Mesendoderm (in vitro differentiated cells): ENCODE results near the gene SORD.
"Not testable (repeated sequence)": the region's sequence is repeated elsewhere in the genome, so short reads cannot be mapped to it uniquely, and the experiment has no call there.

Source experiments
- DNase-seq: peaks from one replicate; pipeline ENCODE4 v3.0.0; 2013
- H2AK5ac ChIP-seq: 2 replicates; pipeline ENCODE4 v1.6.1; 2013; ENCODE audit warnings: low read length, inconsistent platforms
- H2BK120ac ChIP-seq: 2 replicates; pipeline ENCODE4 v1.6.1; 2013; ENCODE audit warnings: low read depth, mild to moderate bottlenecking, low read length, moderate library complexity, mixed read lengths
- H2BK15ac ChIP-seq: replicated peaks from 2 replicates; pipeline ENCODE4 v1.6.1; 2013; ENCODE audit warnings: low read depth, mild to moderate bottlenecking, moderate library complexity
- H2BK5ac ChIP-seq: 2 replicates; pipeline ENCODE4 v1.6.1; 2013; ENCODE audit warnings: low read length, inconsistent platforms
- H3K18ac ChIP-seq: 2 replicates; pipeline ENCODE4 v1.6.1; 2013; ENCODE audit warnings: mild to moderate bottlenecking, low read length, mixed read lengths
- H3K23ac ChIP-seq: one replicate; pipeline ENCODE4 v1.6.1; 2013; ENCODE audit warnings: low read length
- H3K27ac ChIP-seq: 2 replicates; pipeline ENCODE4 v1.5.1; 2013; ENCODE audit warnings: low read depth, mild to moderate bottlenecking, inconsistent platforms, low read length, moderate library complexity
- H3K27me3 ChIP-seq: 2 replicates; pipeline ENCODE4 v1.6.1; 2013; ENCODE audit warnings: low read length, control low read depth, mild to moderate bottlenecking, inconsistent platforms; ENCODE audit not compliant: insufficient read depth, poor library complexity
- H3K36me3 ChIP-seq: 2 replicates; pipeline ENCODE4 v1.6.1; 2013; ENCODE audit warnings: low read length, inconsistent platforms; ENCODE audit not compliant: control insufficient read depth, insufficient read depth
- H3K4ac ChIP-seq: one replicate; pipeline ENCODE4 v1.6.1; 2013; ENCODE audit warnings: low read depth, mild to moderate bottlenecking, low read length, moderate library complexity
- H3K4me1 ChIP-seq: 2 replicates; pipeline ENCODE4 v1.6.1; 2013; ENCODE audit warnings: low read depth, low read length, inconsistent platforms; ENCODE audit not compliant: control insufficient read depth
- H3K4me2 ChIP-seq: 2 replicates; pipeline ENCODE4 v1.6.1; 2013; ENCODE audit warnings: low read length
- H3K4me3 ChIP-seq: 2 replicates; pipeline ENCODE4 v1.5.1; 2013; ENCODE audit warnings: mild to moderate bottlenecking, low read length
- H3K56ac ChIP-seq: one replicate; pipeline ENCODE4 v1.6.1; 2013; ENCODE audit warnings: low read length
- H3K79me1 ChIP-seq: 2 replicates; pipeline ENCODE4 v1.6.1; 2013; ENCODE audit warnings: low read length, inconsistent platforms
- H3K79me2 ChIP-seq: 2 replicates; pipeline ENCODE4 v1.6.1; 2013; ENCODE audit warnings: mild to moderate bottlenecking, low read length; ENCODE audit not compliant: control insufficient read depth, insufficient read depth
- H3K9ac ChIP-seq: 2 replicates; pipeline ENCODE4 v1.6.1; 2013; ENCODE audit warnings: low read length, inconsistent platforms
- H4K5ac ChIP-seq: one replicate; pipeline ENCODE4 v1.6.1; 2013; ENCODE audit warnings: low read length
- H4K8ac ChIP-seq: one replicate; pipeline ENCODE4 v1.6.1; 2013; ENCODE audit warnings: low read depth, mild to moderate bottlenecking, control low read depth, low read length, moderate library complexity
- WGBS: extraction: QIAGEN DNeasy Blood & Tissue Kit; methylation state at CpG from one replicate; pipeline ENCODE4 v1.1.7; 2013; ENCODE audit warnings: low lambda C conversion rate, missing lambda C conversion rate; ENCODE audit not compliant: insufficient coverage; ENCODE audit errors: extremely low coverage; 5-methylcytosine and 5-hydroxymethylcytosine counted together

The SORD gene

DNA sequence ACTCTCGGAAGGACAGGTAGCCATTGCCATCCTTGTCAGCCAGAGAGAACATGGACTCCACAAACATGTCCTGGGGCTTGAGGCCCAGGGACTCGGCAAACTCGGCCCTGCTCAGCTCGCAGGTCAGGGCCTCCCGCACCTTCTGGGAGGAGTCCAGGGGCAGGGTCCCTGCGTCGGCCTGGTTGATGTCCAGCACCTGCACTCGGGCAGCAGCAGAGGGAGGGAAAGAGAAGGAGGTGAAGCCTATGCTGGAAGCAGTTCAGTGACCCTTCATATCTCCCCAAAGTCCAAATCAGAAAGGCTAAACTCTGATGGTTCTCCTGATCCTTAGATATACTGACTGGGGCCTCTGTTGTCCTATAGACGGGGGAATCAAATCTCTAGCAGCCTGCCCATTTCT lies 81.2 kb downstream of the SORD start:
- not testable (repeated sequence) for H3K79me2 ChIP-seq, H3K79me1 ChIP-seq, H2BK15ac ChIP-seq, H2BK120ac ChIP-seq, DNase-seq, H3K27me3 ChIP-seq, H4K5ac ChIP-seq, H3K9ac ChIP-seq, H3K36me3 ChIP-seq, H3K4me1 ChIP-seq, H2BK5ac ChIP-seq, H3K18ac ChIP-seq, H4K8ac ChIP-seq, H3K23ac ChIP-seq, H3K4ac ChIP-seq, H2AK5ac ChIP-seq, H3K56ac ChIP-seq, H3K27ac ChIP-seq, H3K4me3 ChIP-seq, H3K4me2 ChIP-seq
- no CpG with 5 or more reads among the region's 9 CpGs for WGBS

DNA sequence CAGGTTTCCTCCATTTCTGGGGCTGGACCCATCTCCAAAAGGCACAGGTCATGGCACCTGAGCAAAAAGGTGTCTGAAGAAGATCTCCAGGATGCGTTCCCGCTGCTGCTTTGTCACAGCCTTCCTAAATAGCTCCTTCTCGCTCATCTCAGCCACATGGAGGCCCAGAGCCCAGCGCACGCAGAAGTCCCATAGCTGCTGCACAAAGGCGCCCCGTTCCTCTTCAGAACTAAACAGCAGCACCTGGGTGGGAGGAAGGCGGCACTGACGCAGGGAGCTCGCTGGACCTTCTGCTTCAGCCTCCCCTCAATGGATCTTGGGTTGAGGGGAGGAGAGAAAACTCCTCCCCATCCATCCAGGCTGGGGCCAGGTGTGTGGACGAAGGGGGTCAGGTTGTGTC lies 82.6 kb downstream of the SORD start:
- H3K56ac ChIP-seq = no peak overlapping the region
- peaks cover 12% of the 10 kb centered on the region for H3K27me3 ChIP-seq
- H3K18ac ChIP-seq = no peak overlapping the region

DNA sequence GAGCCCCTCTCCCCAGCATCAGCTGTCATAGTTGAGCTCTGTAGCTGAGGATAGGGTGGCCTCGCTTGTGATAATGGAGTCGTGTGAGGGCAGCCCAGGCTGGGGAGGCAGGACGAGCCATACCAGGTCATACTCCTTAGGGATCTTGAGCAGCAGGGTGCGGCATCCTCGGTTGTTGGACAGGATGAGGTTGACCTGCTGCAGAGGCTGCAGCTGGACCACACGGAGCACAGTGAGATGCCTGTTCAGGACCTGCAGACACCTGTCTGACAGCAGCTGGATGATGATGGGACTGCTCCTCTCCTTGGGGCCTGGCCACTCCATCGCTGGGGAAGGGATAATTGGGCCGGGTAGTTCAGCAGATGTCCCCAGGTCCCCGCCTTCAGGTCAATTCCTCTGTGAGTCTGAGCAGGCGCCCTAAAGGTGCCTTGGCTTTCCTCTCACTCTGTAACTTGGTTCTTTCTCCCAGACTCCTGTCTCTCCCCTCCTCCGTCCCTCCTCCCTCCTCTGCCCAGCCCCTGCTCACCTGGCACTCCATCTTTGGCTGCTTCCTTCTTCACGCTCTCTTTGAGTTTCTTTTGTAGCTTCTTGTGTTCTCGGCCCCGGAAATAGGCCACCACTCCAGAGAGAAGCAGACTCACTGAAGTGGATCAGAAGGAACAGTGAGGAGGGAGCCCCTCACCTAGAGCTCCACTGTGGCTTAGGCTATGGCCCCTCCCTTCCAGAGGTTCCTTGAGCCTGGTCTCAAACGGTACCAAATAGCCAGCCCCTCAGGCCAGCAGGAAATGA lies 83.2 kb downstream of the SORD start:
- no peak overlapping the region for H3K56ac ChIP-seq
- H3K9ac ChIP-seq = no peak overlapping the region
- no peak overlapping the region for H4K5ac ChIP-seq
- H4K8ac ChIP-seq = no peak overlapping the region
- no peak for DNase-seq
- no peak overlapping the region for H3K27ac ChIP-seq
- no peak overlapping the region for H3K4me2 ChIP-seq
- H2AK5ac ChIP-seq = no peak overlapping the region
- H3K79me1 ChIP-seq = no peaks in the 10 kb centered on the region
- H3K36me3 ChIP-seq = no peaks in the 10 kb centered on the region
- H3K27me3 ChIP-seq = peaks cover 13% of the 10 kb centered on the region
- H3K79me2 ChIP-seq = no peaks in the 10 kb centered on the region
- H2BK5ac ChIP-seq = no peak overlapping the region
- no CpG with 5 or more reads among the region's 15 CpGs for WGBS
- H3K18ac ChIP-seq = no peak overlapping the region
- no peak overlapping the region for H2BK120ac ChIP-seq
- no peaks in the 10 kb centered on the region for H3K4me1 ChIP-seq
- H3K4ac ChIP-seq = no peak overlapping the region
- H3K23ac ChIP-seq = no peak overlapping the region
- no peak overlapping the region for H2BK15ac ChIP-seq
- H3K4me3 ChIP-seq = no peak overlapping the region

More for the DNA sequence above, 82.6 kb downstream of the SORD start:
- H3K9ac ChIP-seq = no peak overlapping the region
- no peak overlapping the region for H2BK5ac ChIP-seq
- H3K4ac ChIP-seq = no peak overlapping the region
- no peaks in the 10 kb centered on the region for H3K79me2 ChIP-seq
- no peaks in the 10 kb centered on the region for H3K36me3 ChIP-seq
- H2BK15ac ChIP-seq = no peak overlapping the region
- H3K4me3 ChIP-seq = no peak overlapping the region
- no CpG with 5 or more reads among the region's 11 CpGs for WGBS
- H4K5ac ChIP-seq = no peak overlapping the region
- no peak overlapping the region for H2BK120ac ChIP-seq
- H2AK5ac ChIP-seq = no peak overlapping the region
- no peaks in the 10 kb centered on the region for H3K4me1 ChIP-seq
- H3K23ac ChIP-seq = no peak overlapping the region
- H3K79me1 ChIP-seq = no peaks in the 10 kb centered on the region
- no peak overlapping the region for H3K4me2 ChIP-seq
- H4K8ac ChIP-seq = no peak overlapping the region
- DNase-seq = no peak
- H3K27ac ChIP-seq = no peak overlapping the region

DNA sequence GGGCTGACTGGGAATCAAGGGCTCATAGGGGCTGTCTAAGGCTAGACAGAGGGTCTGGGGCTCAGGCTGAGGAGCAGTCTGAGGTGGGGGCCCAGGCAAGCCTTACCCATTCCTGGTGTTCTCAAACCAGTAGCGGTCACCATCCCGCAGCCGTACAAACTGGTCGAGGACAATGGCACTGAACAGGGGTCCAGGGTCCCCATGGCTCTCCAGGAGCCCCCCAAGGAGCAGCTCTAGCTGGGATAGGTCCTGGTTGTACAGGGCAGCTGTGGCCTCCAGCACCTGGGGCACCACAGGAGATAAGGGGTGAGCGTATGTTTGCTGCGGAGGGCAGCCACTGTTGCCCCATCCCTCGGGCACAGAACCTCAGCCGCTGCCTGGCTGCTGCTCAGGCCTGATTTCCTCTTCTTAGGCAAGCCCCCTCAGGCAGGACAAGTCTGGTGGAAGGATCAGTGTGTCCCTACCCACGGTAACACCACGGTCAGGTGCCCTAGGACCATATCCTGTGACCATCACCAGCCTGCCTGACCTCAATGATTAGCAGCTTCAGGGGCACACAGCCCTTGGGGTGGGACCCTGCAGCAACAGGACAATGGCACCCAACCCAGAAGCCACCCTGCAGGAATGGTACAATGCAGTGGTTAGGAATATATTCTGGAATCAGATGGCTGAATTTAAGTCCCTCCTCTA lies 85.1 kb downstream of the SORD start:
- no peaks in the 10 kb centered on the region for H3K79me2 ChIP-seq
- no peak overlapping the region for H2BK5ac ChIP-seq
- no peaks in the 10 kb centered on the region for H3K4me1 ChIP-seq
- no peak overlapping the region for H2AK5ac ChIP-seq
- no peak overlapping the region for H2BK15ac ChIP-seq
- H3K4me3 ChIP-seq = no peak overlapping the region
- H4K5ac ChIP-seq = no peak overlapping the region
- H4K8ac ChIP-seq = no peak overlapping the region
- H3K18ac ChIP-seq = no peak overlapping the region
- no peaks in the 10 kb centered on the region for H3K79me1 ChIP-seq
- peaks cover 28% of the 10 kb centered on the region for H3K27me3 ChIP-seq
- no peak for DNase-seq
- no peak overlapping the region for H2BK120ac ChIP-seq
- H3K27ac ChIP-seq = no peak overlapping the region
- no peak overlapping the region for H3K56ac ChIP-seq
- no peak overlapping the region for H3K4me2 ChIP-seq
- no peak overlapping the region for H3K9ac ChIP-seq
- H3K4ac ChIP-seq = no peak overlapping the region
- no peak overlapping the region for H3K23ac ChIP-seq
- H3K36me3 ChIP-seq = no peaks in the 10 kb centered on the region
- WGBS = no CpG with 5 or more reads among the region's 10 CpGs

DNA sequence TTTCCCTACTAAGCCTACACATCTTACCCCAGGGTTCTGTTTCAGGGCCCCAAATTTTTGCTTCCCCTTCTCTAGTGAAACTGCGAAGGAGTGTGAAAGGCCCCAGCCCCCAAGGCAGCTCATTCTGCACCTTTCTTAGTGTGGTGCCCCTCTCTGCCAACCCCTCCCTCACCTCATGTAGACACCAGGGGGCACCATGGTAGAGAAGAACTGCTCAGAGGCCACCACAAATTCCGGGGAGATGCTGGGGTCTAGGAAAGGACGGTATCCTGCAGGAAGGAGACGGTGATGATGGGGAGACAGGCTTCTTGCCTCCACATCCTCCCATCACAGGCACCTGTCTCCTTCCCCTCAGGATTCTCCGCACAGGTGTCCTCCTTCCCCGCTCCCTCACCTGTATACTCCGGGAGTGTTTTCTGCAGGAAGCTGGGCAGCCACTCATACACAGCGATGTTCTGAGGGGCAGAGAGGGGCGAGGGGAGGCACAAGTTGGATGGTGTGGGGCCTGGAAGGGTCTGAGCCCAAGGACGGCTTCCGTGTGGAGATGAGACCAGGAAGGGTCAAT lies 87.3 kb downstream of the SORD start:
- Histone ChIP-seq H3K36me3 (no peaks in the 10 kb centered on the region), H3K9ac (no peak overlapping the region), H2BK120ac (no peak overlapping the region), H3K56ac (no peak overlapping the region), H3K27me3 (peaks cover 51% of the 10 kb centered on the region), H3K18ac (no peak overlapping the region), H4K5ac (no peak overlapping the region), H4K8ac (no peak overlapping the region), H3K79me2 (no peaks in the 10 kb centered on the region), H2BK15ac (no peak overlapping the region), H2AK5ac (no peak overlapping the region), H3K4me3 (no peak overlapping the region), H3K27ac (no peak overlapping the region), H3K4me1 (no peaks in the 10 kb centered on the region), H3K23ac (no peak overlapping the region), H3K79me1 (no peaks in the 10 kb centered on the region), H3K4ac (no peak overlapping the region), H3K4me2 (no peak overlapping the region), H2BK5ac (no peak overlapping the region)
- no peak for DNase-seq
- WGBS = no CpG with 5 or more reads among the region's 11 CpGs
